Measurements from ENCODE around the gene PRDM15.

GRCh38 chr21:41763398-41763931 lies 115.7 kb downstream of the PRDM15 start:
- peak; percentile 49 for TF ChIP-seq POLR2AphosphoS5 (IDR thresholded peaks at IDR 0.05)
- TF ChIP-seq POLR2A (IDR thresholded peaks at IDR 0.05): no peak
- TF ChIP-seq CTCF (IDR thresholded peaks at IDR 0.05): no peak

Data from prostate gland (tissue), 2 donors.